Measurements from ENCODE around the gene DNAJC17. TPM values are rescaled to one million over a fixed set of nuclear protein-coding genes. Genes with fewer than 3 reads are reported as not detected.
A peak's percentile ranks its signal among the peaks of the same experiment; 100 is the strongest.

The DNAJC17 gene
- polyA plus RNA-seq, 3 donors, result 15.7 to 31.6 (median 21.5) TPM

GRCh38 chr15:40746916-40747418, 60.3 kb downstream of the DNAJC17 start:
- Mint-ChIP-seq H3K4me1 (peaks cover 27% of the 10 kb centered on the region), H3K27me3 (ENCODE audit: low read depth in 3 of 3) (peaks cover 0 to 1% (median 0%) of the 10 kb centered on the region in 3 donors), H3K27ac (peak overlapping the region in 5 of 7 donors; percentile 15 to 76 (median 66)), H3K36me3 (peaks cover 61 to 78% of the 10 kb centered on the region in 2 donors), H3K4me3 (no peak overlapping the region), H3K9me3 (no peaks in the 10 kb centered on the region)
- TF ChIP-seq CTCF (IDR thresholded peaks at IDR 0.05), result no peak
- Histone ChIP-seq H3K4me2 (replicated peaks; ENCODE audit: extremely low read depth, low read length, poor library complexity, severe bottlenecking) (no peak overlapping the region), H3K4me1 (ENCODE audit: control insufficient read depth in 1 of 2, insufficient read depth in 2 of 2, low read length in 2 of 2) (peaks cover 16 to 18% of the 10 kb centered on the region in 2 donors), H3K4me3 (replicated peaks in 1 of 3; ENCODE audit: low read depth in 2 of 3, low read length in 3 of 3) (no peak overlapping the region), H3K27ac (ENCODE audit: low read depth in 1 of 2, low read length in 2 of 2) (peak overlapping the region in 1 of 2 donors; percentile 39), H3K36me3 (replicated peaks in 1 of 2; ENCODE audit: control insufficient read depth in 1 of 2, insufficient read depth in 2 of 2, low read length in 2 of 2) (peaks cover 39 to 75% of the 10 kb centered on the region in 2 donors), H3K9ac (ENCODE audit: insufficient read depth, low read length, poor library complexity, severe bottlenecking) (no peak overlapping the region), H3K27me3 (ENCODE audit: control insufficient read depth in 2 of 2, insufficient read depth in 2 of 2, low read length in 2 of 2) (no peaks in the 10 kb centered on the region), H2AFZ (ENCODE audit: insufficient read depth, low read depth, low read length, poor library complexity, severe bottlenecking) (peak overlapping the region; percentile 3), H3K9me3 (replicated peaks in 1 of 2; ENCODE audit: control insufficient read depth in 1 of 2, insufficient read depth in 1 of 2, low read length in 2 of 2) (no peaks in the 10 kb centered on the region), H3K79me2 (ENCODE audit: insufficient read depth, low read length) (peaks cover 5% of the 10 kb centered on the region), H4K20me1 (ENCODE audit: insufficient read depth, low read length) (no peaks in the 10 kb centered on the region)
- intact Hi-C loops (cut with micrococcal nuclease), result loop anchor here (5.0 kb wide), 1 partner anchor 35 kb away; no protein-coding TSS in a partner anchor
- 0% methylated on average over 1 of the region's 3 CpGs for WGBS (ENCODE audit: insufficient coverage)
- DNase-seq, result peak in 2 of 3 donors; percentile 18 to 36

GRCh38 chr15:40744815-40745152, 62.5 kb downstream of the DNAJC17 start:
- Histone ChIP-seq H3K36me3 (replicated peaks in 1 of 2; ENCODE audit: control insufficient read depth in 1 of 2, insufficient read depth in 2 of 2, low read length in 2 of 2) (peaks cover 26 to 77% of the 10 kb centered on the region in 2 donors), H3K4me3 (replicated peaks in 1 of 3; ENCODE audit: low read depth in 2 of 3, low read length in 3 of 3) (no peak overlapping the region), H2AFZ (ENCODE audit: insufficient read depth, low read depth, low read length, poor library complexity, severe bottlenecking) (no peak overlapping the region), H4K20me1 (ENCODE audit: insufficient read depth, low read length) (no peaks in the 10 kb centered on the region), H3K9me3 (replicated peaks in 1 of 2; ENCODE audit: control insufficient read depth in 1 of 2, insufficient read depth in 1 of 2, low read length in 2 of 2) (no peaks in the 10 kb centered on the region), H3K4me1 (ENCODE audit: control insufficient read depth in 1 of 2, insufficient read depth in 2 of 2, low read length in 2 of 2) (peaks cover 16 to 18% of the 10 kb centered on the region in 2 donors), H3K27ac (ENCODE audit: low read depth in 1 of 2, low read length in 2 of 2) (no peak overlapping the region), H3K9ac (ENCODE audit: insufficient read depth, low read length, poor library complexity, severe bottlenecking) (no peak overlapping the region), H3K79me2 (ENCODE audit: insufficient read depth, low read length) (no peaks in the 10 kb centered on the region), H3K4me2 (replicated peaks; ENCODE audit: extremely low read depth, low read length, poor library complexity, severe bottlenecking) (no peak overlapping the region), H3K27me3 (ENCODE audit: control insufficient read depth in 2 of 2, insufficient read depth in 2 of 2, low read length in 2 of 2) (no peaks in the 10 kb centered on the region)
- Mint-ChIP-seq H3K27ac (peak overlapping the region in 1 of 7 donors; percentile 18), H3K9me3 (no peaks in the 10 kb centered on the region), H3K27me3 (ENCODE audit: low read depth in 3 of 3) (no peaks in the 10 kb centered on the region), H3K4me1 (peaks cover 27% of the 10 kb centered on the region), H3K4me3 (no peak overlapping the region), H3K36me3 (peaks cover 53 to 72% of the 10 kb centered on the region in 2 donors)
- DNase-seq, result no peak
- intact Hi-C loops (cut with micrococcal nuclease), result loop anchor here (5.0 kb wide), 1 partner anchor 38 kb away; no protein-coding TSS in a partner anchor
- 98% methylated on average over 5 of the region's 5 CpGs for WGBS (ENCODE audit: insufficient coverage)
- TF ChIP-seq CTCF (IDR thresholded peaks at IDR 0.05), result no peak

Measured in CD14-positive monocyte (primary cell).